NCI-H1436 treated with DMSO at 0.1 percent for 48 hours (cell line): ENCODE data around the gene RASGRF1.
"Not testable (repeated sequence)": the region's sequence is repeated elsewhere in the genome, so short reads cannot be mapped to it uniquely, and the experiment has no call there.

Source experiments
- DNase-seq: peaks from one replicate; lab custom pipeline; 2025; lab: John Stamatoyannopoulos, UW

RASGRF1 gene

DNA sequence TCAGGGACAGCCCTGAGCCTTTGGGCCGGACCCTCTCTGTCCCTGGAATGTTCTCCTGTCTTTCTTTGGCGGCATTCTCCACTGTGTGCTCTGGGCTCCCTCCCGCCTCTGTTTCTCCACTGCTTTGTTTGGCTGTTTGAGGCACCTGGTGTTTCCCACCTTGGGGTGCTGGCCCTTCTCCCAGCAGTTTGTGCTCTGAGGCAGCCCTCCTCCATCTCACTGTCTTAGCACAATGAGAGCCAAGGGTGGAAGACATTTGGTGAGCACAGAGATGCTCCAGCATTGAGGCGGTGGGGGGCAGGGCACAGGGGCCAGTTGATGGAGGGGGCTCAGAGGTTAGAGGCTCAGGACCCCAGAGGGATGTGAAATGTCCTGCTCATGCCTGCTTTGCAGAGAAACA, 54.3 kb downstream of the RASGRF1 start:
- DNase-seq = no peak

DNA sequence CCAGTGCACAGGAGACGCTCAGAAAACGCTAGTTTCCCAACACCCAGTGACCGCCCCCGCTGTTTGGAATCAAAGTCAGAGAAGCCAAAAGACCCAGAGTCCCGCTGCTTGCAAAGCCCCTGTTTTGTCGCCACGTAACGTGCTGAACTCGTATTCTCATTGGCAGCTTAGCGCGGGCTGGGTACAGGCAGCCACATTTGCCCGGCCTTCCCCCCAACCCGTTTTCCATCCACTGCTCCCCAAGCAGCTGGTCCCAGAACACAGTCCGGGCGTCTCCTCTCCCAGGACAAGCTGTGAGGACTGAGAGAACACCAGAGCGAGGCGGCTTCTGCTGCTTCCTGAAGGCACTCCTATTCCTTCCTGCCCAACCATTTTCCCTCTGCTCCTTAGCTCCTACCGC, 54.8 kb downstream of the RASGRF1 start:
- DNase-seq = no peak

DNA sequence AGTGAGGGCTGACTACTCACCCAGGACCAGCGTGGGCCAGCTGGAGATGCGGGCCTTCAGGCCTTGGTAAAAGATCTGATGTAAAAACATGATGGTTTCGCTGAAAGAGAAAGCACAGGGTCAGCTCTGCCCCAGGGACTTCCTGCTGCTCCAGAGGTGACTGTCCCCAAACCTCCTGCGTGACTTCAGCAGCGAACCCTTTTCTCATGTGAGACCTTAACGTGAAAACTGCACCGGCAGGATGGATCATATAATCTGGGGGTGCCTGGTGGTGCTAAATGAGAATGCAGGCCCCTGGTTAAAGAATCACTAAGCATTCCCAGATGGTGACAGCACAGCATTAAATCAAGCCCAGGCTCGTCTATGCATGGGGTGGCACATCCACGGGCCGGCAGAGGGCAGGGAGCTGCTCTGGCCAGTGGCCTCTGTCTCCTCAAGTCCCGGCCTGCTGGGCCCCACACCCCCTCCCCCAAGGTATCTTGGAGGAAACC, 55.4 kb downstream of the RASGRF1 start:
- DNase-seq = no peak

DNA sequence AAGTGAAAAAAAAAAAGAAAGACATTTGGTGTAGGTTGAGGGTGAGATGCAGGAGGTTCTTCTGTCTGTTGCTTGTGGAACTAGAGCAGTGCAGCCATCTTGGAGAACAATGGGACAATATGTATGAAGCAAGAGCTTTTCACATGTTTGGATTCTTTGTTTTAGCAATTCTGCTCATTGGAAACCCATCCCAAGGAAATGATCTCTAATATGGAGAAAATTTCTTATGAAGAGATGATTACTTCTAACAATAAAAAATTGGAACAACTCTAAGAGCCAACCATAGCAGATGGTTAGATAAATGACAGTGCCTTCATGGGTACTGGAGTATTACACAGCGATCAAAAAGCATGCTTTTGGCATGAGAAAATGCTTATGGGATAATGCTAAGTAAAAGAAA, 56.3 kb downstream of the RASGRF1 start:
- no peak for DNase-seq

DNA sequence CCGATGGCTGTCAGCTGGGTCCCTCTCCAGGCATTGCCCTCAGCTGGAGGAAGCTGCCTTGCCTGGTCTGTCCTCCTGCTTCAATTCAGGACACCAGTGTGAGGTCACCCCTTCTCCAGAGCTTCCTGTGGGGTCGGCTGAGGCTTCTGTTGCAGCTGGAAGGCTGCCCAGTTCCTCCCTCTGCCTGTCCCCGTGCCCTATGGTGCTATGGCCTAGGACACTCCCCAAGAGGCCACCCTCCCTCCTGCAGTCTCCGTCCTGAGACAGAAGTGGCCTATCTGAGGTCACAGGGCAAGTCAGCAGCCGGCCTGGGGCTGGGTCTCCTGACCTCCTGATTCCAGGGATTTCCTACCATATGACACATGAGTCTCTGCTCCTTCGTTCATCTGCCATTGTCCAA, 57.9 kb downstream of the RASGRF1 start:
- no peak for DNase-seq

DNA sequence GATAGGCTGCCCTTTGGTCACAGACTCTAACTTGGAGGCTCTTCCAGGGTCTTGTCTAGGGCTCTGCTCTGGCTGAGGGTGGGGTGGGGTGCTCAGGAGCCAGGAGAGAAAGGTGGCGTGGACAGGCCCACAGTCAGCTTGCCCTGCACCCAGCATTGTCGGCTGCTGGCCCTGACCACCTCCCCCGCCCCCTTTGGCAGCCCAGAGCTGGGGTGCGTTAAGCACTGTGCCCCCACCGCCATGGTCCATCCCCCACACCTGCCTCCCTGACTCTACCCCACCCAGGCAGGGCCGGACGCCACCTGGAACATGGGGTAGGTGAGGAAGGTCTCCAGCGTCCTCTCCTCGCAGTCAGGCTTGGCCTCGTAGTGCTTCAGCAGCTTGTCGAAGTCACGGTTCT, 58.8 kb downstream of the RASGRF1 start:
- DNase-seq = no peak

DNA sequence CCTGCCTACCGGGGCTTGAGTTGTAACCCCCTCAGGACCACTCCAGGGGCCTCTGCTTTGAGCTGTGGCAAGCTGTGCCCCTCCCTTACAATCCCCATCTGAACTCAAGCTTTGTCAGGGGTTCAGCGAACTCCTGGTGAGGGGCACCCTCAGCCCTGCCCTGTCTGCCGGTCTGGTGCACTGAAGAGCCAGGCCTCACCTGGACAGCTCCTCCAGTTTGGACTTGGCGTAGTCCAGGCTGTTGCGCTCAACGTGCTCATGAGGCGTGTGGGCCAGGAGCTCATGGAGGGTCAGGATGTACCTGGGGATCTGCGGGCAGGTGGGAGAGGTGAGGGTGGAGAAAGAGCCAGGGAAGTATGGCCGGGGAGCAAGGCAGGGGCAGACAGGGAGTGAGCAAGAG, 59.4 kb downstream of the RASGRF1 start:
- no peak for DNase-seq

DNA sequence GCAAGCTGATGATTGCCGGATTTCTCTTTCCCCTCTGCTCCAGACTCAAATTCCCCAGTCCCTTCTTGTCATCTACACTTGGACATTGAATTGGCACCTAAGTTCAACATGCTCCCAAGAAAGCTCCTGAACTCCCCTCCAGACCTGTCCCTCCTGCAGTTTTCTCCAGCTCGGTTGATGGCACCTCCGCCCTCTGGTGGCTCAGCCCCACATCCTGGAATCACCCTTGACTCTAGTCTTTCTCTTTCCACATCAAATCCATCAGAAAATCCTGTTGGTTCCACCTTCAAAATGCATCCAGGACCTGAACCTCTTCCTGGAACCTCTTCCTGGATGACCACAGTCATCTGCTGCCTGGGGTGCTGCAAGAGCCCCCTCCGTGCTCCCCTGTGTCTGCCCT, 60.1 kb downstream of the RASGRF1 start:
- no peak for DNase-seq

DNA sequence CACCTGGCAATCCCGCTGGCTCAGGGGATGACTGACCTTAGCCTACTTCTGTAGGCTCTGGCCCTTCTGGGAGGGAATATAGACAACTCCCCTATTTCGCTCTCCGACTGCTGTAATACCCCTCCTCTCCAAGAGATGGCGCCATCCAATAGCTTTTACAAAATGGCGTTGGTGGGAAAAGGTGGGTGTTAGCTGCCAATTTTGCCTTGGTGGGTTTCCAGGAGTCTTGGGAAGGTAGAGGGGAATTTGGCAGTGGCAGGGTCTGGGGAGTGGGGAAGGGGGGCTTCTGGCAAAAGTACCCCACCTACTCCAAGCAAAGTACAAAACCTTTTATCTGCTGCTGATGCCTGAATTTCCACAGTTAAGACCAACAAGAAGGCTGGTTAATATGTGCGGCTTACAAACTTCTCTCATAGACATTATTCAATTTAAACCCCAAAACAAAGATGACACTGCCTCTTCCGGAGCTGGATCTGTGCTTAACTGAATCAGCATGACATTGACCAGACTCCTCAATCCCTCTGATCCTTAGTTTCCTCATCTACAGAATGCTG, 62.1 kb downstream of the RASGRF1 start:
- no peak for DNase-seq

DNA sequence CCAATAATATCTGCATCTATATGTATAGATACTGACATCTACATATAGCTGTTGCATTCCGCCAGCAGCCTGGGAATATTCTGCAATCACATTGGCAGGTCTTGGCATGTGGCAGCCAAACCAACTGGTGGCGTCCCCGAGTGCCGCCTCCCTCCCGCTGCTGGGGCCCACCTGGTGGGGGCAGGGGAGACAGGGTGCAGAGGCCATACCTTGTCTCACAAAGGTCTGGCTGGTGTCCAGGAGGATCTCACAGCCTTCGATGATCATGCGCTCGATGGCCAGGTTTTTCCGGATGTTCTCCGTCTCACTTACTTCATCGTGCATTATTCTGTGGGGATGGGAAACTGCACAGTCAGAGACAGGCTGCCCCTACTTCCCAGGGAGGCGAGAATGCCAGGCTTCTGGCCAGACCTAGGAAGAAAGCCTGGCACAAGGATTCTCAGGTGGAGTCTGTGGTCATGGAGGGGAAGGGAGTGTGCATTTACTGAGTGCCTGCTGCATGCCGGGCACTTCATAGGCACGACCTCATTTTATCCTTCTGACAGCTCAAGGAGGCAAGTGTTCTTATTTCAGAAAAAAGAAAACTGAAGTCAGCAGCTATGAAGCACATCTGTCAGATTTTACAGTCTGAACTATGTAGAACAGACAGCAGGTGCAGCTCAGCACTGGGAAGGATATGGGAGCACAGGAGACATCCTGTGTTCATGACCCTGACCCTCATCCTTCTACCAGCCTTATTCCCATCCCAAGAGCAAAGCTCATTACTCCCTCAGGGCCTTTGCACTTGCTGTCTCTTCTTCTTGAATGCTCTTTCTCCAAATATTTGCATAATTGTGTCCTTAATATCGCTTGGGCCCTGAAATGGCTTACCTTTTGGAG, 62.8 kb downstream of the RASGRF1 start:
- no peak for DNase-seq

DNA sequence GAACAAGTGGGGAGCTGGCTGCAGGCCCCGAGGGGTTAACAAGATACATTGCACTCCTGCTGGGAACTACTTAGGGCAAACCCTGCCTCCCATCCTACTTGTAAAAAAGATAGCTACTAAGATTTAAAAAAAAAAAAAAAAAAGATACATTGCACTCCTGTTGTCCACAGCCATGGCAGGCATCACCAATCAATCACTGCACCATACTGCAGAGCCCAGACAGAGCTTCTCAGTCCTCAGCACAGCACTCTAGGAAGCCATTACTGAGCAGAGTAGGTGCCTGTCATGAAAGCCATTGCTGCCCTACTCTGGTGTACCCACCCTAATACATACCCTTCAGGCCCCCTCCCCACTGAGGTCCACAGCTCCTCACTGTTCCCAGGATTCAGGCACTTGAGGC, 64.8 kb downstream of the RASGRF1 start:
- no peak for DNase-seq

DNA sequence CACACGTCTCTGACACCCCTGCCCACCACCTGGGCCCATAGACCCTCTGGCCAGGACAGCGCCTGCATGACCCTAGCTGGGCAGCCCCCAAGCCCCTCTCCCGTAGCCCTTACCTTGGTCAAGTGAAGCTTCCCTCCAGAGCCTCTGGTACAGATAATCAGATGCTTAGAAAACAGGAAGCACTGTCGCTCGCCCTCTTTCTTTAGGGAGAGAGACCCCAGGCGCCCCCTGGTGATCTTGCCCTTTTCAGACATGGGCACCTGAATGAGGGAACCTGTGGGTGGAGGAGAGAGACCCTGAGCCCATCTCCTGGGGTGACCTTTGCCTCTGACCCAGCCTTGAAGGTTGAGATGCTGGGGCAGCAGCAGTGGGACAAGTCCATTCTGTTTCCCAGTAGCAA, 65.4 kb downstream of the RASGRF1 start:
- DNase-seq = no peak

DNA sequence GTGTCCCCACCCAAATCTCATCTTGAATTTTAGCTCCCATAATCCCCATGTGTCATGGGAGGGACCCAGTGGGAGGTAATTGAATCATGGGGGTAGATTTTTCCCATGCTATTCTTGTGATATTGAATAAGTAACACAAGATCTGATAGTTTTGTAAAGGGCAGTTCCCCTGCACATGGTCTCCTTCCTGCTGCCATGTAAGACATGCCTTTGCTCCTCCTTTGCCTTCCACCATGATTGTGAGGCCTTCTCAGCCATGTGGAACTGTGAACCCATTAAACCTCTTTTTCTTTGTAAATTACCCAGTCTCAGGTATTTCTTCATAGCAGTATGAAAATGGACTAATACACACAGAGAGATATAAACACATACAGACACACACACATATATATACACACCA, 66.1 kb downstream of the RASGRF1 start:
- not testable (repeated sequence) for DNase-seq

DNA sequence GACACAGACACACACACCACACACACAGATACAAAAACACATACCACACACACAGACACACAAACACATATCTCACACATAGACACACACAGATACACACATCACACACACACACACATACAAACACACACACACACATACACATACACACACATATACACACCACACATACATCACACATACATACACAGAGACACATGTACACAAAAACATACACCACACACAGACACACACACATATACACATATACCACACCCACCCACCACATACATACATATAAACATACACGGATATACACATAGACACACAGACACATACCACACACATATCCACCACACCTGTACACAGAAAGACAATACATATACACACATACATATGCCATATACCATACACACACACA, 66.7 kb downstream of the RASGRF1 start:
- no peak for DNase-seq

DNA sequence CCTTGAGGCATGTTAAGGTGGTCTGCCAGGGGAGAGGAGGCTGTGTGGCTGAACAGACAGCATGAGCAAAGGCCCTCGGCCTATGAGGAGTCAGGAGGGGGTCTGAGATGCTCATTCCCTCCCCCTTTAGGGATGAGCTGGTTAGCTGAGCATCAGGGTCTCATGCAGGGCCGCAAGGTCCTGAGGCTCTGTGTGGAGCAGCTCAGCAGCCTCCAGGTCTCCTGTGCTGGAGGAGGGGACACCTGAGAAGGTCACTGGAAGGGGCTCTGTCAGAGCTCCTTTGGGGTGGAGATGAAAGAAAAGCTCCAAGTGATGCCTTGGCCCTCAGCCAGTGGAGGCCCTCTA, 67.1 kb downstream of the RASGRF1 start:
- DNase-seq = no peak

DNA sequence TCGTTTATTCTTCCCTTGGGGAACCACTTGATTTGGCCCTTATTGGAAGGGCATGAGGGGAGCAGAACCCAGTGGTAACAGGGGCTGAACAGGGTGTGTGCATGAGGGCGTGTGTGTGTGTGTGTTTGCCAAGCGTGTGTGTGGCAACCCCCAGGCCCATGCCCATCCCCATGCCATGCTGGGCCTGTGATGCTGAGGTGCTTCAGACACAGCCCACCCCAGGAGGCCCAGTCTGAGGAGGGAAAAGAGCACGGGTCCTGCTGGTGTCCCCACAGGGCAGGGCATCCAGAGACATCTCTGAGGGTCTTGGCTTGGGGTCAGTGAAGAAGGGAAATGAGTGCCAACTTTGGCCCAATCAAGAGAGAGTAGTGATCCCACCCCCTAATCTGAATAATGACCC, 71.6 kb downstream of the RASGRF1 start:
- no peak for DNase-seq

DNA sequence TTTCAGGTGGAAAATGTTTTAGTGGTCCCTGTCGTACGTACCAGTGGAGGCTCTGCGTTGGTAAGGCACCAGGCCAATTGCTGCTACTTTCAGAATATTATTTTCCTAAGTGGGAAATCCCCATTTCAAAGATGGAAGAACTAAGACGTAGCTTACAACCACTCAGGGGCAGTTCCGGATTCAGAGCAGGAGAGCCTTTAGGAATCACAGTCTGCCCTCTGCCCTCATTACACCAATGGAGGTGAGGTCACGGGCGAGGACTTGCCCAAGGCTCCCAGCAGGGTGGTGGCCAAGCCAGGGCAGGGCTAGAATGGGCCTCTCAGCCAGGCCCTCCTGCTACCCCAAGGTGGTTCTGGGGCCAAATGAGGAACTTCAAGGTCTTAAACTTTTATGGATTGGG, 72.6 kb downstream of the RASGRF1 start:
- no peak for DNase-seq

DNA sequence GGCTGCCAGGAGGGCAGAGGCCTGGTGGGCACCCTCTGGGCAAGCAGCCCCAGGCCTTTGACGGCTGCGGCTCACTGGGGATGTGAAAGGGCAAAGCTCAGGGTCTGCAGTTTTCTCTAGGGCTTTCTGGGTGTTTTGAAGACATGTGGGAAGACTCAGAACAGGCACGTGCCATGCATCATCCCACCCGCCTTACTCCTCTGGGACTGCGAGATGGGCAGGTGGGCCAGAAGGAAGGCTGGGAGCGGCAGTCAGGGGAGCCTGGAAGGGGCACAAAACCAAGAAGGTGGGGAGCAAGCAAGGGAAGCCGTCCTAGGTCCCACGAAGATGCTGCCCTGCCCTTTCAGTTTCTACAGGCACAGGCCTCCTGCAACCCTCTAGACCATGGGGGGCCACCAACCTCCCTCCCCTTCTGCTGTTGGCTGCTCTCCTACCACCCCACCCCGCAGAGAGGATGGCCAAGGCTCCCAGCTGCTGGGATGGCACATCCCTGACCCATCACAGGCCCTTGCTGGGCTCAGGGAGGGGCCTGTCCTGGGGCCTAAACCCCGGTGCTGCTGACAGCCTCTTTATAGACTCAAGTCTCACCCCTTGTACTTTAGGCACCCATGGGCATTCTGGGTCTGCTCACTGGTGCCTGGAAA, 73.9 kb downstream of the RASGRF1 start:
- no peak for DNase-seq

DNA sequence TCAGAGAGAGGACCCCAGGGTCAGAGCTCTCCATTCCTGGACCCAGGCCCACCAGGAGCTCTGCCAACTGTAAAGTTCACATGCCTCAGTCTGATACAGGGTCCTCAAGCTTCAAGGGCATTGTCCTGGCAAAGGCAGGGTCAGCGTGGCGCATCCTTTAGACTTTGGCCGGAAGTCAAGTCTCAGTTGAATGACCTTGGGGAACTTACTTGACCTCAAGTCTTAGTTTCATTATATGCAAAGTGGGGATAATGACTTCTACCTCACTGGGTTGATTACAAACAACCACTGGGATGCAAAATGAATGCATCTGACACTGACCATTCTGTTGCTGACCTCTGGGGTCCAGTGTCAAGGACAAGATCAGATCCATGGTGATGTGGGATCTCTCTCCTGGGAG, 75.2 kb downstream of the RASGRF1 start:
- no peak for DNase-seq

DNA sequence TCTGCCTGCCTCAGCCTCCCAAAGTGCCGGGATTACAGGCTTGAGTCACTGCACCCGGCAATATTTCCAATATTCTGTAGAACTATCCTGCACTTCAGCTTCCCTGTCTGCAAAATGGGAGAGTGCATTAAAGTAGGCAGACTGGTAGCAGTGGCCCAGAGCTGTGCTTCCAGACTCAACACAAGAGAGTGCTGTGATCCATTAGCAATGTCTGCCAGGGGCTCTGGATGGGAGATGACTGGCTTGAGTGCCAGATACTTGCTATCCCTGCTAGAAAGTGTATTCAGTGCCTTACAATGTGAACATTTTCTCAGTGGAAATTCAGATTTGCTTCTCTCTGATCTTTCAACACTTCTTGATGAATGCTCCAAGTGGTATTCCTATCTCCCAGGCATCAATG, 80.3 kb downstream of the RASGRF1 start:
- DNase-seq = no peak

DNA sequence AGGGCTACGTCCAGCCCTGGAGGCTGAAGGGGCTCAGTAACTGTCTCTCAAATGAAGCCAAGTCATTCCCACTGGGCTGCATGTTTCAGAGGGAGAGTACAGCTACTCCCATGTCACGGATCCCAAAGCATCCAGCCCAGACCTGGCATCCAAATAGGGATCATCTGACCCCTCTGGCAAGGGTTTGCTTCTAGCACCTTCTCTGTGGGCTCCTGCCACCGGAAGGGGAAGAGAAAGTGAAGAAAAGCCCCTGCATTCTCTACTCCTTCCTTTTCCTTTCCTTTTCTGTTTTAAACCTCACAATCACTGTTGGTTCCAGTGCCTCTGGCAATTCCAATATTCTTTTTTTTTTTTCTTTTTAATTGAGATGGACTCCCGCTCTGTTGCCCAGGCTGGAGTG, 81.2 kb downstream of the RASGRF1 start:
- DNase-seq = no peak

DNA sequence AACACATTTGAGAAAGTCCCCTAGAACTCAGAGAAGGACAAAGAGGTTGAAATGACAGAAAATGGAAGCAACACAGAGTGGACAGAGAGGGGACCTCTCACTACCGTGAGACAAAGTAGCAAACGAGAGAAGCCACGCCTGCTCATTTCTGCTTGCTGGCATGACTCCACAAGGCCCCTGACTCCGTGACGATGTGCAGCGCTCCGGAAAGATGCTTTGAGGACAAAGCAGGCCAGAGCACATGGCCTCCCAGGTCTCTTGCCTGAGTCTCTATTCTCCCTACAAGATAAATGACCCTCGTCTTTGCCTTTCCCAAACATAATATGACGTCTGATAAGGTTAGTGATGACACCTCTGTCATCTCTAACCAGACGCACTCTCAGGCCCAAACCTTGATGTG, 81.9 kb downstream of the RASGRF1 start:
- no peak for DNase-seq

DNA sequence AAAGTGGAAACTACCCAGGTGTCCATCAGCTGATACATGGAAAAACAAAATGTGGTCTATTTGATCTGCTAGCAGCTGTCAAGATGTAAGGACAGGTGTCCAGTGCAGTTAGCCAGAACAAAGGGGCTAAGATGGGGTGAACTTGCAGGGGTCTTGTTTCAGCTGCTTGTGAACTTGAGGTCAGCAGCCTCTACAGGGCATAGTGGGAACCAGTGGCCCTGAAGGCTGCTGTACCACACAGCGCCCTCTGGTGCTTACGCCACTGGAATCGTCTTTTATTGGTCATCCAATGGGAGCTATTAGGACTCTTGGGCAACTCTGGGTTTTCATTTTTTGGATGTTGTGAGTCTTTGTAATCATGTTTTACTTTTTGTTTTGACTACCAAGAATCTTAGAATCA, 83.5 kb downstream of the RASGRF1 start:
- DNase-seq = no peak
